C4-2B (cell line): ENCODE results near the gene FAM131A.

Experiments
- H3K27ac ChIP-seq: fragments of 450-650 bp; 2 replicates; pipeline ENCODE4 v1.5.1; 2017
- ZFX ChIP-seq: fragments of 450-650 bp; IDR thresholded peaks from 2 replicates; pipeline ENCODE4 v1.6.1; 2017
- TF ChIP-seq, protein P1 (sequence below): fragments of 450-650 bp; conservative IDR thresholded peaks from 2 replicates; pipeline ENCODE4 v1.5.1; 2017; ENCODE audit warnings: mild to moderate bottlenecking

Gene FAM131A

GRCh38 chr3:184366619-184367289 lies 29.4 kb downstream of the FAM131A start:
- no peak for TF ChIP-seq ZFX
- no peak overlapping the region for H3K27ac ChIP-seq

GRCh38 chr3:184368116-184368515 lies 30.7 kb downstream of the FAM131A start:
- TF ChIP-seq ZFX = no peak
- TF ChIP-seq, protein P1, sequence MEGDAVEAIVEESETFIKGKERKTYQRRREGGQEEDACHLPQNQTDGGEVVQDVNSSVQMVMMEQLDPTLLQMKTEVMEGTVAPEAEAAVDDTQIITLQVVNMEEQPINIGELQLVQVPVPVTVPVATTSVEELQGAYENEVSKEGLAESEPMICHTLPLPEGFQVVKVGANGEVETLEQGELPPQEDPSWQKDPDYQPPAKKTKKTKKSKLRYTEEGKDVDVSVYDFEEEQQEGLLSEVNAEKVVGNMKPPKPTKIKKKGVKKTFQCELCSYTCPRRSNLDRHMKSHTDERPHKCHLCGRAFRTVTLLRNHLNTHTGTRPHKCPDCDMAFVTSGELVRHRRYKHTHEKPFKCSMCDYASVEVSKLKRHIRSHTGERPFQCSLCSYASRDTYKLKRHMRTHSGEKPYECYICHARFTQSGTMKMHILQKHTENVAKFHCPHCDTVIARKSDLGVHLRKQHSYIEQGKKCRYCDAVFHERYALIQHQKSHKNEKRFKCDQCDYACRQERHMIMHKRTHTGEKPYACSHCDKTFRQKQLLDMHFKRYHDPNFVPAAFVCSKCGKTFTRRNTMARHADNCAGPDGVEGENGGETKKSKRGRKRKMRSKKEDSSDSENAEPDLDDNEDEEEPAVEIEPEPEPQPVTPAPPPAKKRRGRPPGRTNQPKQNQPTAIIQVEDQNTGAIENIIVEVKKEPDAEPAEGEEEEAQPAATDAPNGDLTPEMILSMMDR = no peak
- no peak overlapping the region for H3K27ac ChIP-seq

DNA sequence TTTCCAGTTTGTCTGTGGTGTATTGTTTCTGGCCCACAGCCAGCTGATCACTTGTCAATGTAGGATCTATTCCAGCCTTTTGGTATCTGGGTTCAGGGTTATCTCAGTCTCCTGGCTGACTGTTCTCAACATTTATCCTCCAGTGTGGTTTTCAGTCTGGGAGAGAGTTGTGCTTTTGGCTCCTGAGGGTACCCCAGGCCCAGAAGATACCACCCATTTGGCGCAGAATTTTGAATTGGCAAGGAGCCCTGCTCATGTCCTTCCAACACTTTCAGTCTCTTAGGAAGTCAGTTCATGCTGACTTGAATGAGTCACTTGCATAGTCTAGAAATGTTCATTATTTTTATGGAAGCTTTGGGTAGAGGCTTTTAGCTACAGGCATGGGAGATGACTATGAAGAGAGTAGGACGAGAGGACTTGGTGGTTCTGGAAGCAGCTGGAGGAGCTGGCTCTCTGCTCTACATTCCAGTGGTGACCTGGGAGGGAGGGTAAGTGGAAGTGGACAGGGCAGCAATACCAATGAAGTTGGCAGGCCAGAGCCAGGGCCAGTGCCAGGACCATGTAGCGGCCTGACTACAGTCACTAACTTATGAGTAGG lies 31.3 kb downstream of the FAM131A start:
- H3K27ac ChIP-seq = no peak overlapping the region
- TF ChIP-seq, protein P1 = no peak
- TF ChIP-seq ZFX = no peak

GRCh38 chr3:184371570-184372018 lies 34.2 kb downstream of the FAM131A start:
- TF ChIP-seq ZFX = no peak
- TF ChIP-seq, protein P1 = peak; percentile 99
- no peak overlapping the region; the same call in 1 of the 2 replicates for H3K27ac ChIP-seq

- no peak for TF ChIP-seq ZFX
- TF ChIP-seq, protein P1 = no peak
- H3K27ac ChIP-seq = no peak overlapping the region
Observed at GRCh38 chr3:184372296-184372821, 35.0 kb downstream of the FAM131A start.

DNA sequence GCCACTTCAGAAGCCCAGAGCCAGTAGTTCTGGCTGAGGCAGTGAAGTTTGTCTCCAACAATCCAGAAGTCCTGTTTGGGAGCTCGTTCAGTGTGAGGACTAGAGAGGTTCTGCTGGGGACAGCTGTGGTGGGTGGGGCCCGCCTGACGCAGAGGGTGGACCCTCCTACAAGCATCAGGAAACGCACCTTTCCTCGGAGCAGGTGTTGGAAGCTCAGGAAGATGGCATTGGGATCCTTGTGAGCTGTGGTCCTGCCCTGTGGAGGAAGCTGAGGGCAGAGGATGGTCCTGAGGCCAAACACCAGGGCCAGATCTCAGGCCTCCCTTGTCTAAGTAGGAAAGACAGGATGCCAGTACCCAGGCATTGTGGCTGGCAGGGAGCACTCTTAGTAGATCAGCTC lies 35.5 kb downstream of the FAM131A start:
- no peak overlapping the region for H3K27ac ChIP-seq
- TF ChIP-seq, protein P1 = no peak
- TF ChIP-seq ZFX = no peak

DNA sequence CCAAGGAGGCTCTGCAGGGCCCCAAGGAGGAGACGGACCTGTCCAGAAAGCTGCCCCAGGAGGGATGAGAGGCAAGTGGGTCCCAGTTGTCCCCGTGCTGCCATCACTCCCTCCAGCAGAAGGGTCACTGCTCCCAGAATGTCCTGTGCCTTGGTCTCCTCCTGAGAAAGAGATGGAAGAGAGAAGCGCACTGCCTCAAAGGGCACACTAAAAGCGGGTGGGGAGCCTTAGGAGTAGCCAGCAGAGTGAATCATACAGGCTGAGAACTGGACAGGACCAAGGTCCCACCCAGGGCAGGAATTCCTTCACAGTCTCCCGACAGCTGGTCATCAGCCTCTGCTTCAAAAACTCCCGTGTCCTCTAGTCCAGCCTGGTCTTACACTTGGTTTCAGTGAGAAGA lies 36.0 kb downstream of the FAM131A start:
- no peak overlapping the region for H3K27ac ChIP-seq
- no peak for TF ChIP-seq ZFX
- TF ChIP-seq, protein P1 = no peak
